A549 (cell line): ENCODE data around the gene SELENOP. TPM values are rescaled to one million over a fixed set of nuclear protein-coding genes. Genes with fewer than 3 reads are reported as not detected.
"Not testable (repeated sequence)": the region's sequence is repeated elsewhere in the genome, so short reads cannot be mapped to it uniquely, and the experiment has no call there.

Experiments
- ATAC-seq, 2 experiments: fragments of 200-7000 bp in 1 of 2; fragments of >200 bp in 1 of 2; cut with Nextera tagmentation in 1 of 2; cut with Tn5 transposase in 1 of 2; 3 replicates each; pipeline versions ENCODE4 v1.8.0 to v1.9.1; 2018 to 2020; ENCODE audit warnings: mild to moderate bottlenecking in 1 of 2, moderate library complexity in 1 of 2
- CTCF ChIA-PET: fragments of 300-600 bp; sonication (Branson Sonifier 250); formaldehyde crosslinking; extraction: SDS; loops from one replicate; lab custom pipeline; 2021; ENCODE audit warnings: antibody characterized with exemption, inconsistent platforms; lab: Yijun Ruan, JAX
- POLR2A ChIA-PET: fragments of 350-600 bp; formaldehyde crosslinking; extraction: SDS; loops from one replicate; lab custom pipeline; 2021; ENCODE audit warnings: antibody characterized with exemption, inconsistent platforms; lab: Yijun Ruan, JAX
- DNase-seq, 2 experiments: peaks; one replicate each; pipeline versions ENCODE4 v3.0.0 to v3.0.0-alpha.2; 2011 to 2016; ENCODE audit warnings: low read depth in 1 of 2, low spot score in 1 of 2
- FAIRE-seq: peaks from 2 replicates; lab custom pipeline; 2011; peaks lifted over from hg19 to GRCh38; lab: Jason Lieb, UNC
- H3K27ac ChIP-seq, 2 experiments: fragments of >200 bp; sonication (Bioruptor Twin); formaldehyde crosslinking; 3 replicates each; pipeline ENCODE4 v1.5.1; 2016 to 2017
- H3K4me1 ChIP-seq: fragments of >200 bp; sonication (Bioruptor Twin); formaldehyde crosslinking; 3 replicates; pipeline ENCODE4 v1.6.1; 2016
- H3K4me2 ChIP-seq: fragments of >200 bp; sonication (Bioruptor Twin); formaldehyde crosslinking; 3 replicates; pipeline ENCODE4 v1.6.1; 2016
- H3K4me3 ChIP-seq: fragments of >200 bp; sonication (Bioruptor Twin); formaldehyde crosslinking; 3 replicates; pipeline ENCODE4 v1.5.1; 2016
- H3K9me3 ChIP-seq: fragments of >200 bp; sonication (Bioruptor Twin); formaldehyde crosslinking; 3 replicates; pipeline ENCODE4 v1.6.1; 2016
- BHLHE40 ChIP-seq: IDR thresholded peaks from 2 replicates; pipeline ENCODE4 v1.6.1; 2012; ENCODE audit warnings: low read depth, low read length, inconsistent platforms
- CBX2 ChIP-seq: fragments of 200-600 bp; sonication (generic); IDR thresholded peaks from 2 replicates; pipeline ENCODE4 v1.6.1; 2016; ENCODE audit warnings: low read depth, mild to moderate bottlenecking, borderline replicate concordance
- EP300 ChIP-seq, 2 experiments: fragments of >200 bp; sonication (Bioruptor Twin); formaldehyde crosslinking; IDR thresholded peaks; 2 replicates in 1 of 2; 3 replicates in 1 of 2; pipeline ENCODE4 v1.6.1; 2016 to 2017
- HOXA7 ChIP-seq: fragments of 250-450 bp; sonication (Bioruptor Pico); IDR thresholded peaks from 2 replicates; pipeline ENCODE4 v1.5.0; 2020; ENCODE audit warnings: mild to moderate bottlenecking, moderate library complexity
- HOXB13 ChIP-seq: fragments of 250-450 bp; sonication (Bioruptor Pico); IDR thresholded peaks from 2 replicates; pipeline ENCODE4 v1.5.0; 2020; ENCODE audit warnings: low read depth, mild to moderate bottlenecking, moderate library complexity
- JUN ChIP-seq, 2 experiments: fragments of >200 bp; sonication (Bioruptor Twin); formaldehyde crosslinking; IDR thresholded peaks; 2 replicates in 1 of 2; 3 replicates in 1 of 2; pipeline ENCODE4 v1.6.1; 2016 to 2017
- MAFK ChIP-seq: fragments of 450-650 bp; IDR thresholded peaks from 2 replicates; pipeline ENCODE4 v1.6.1; 2014; ENCODE audit not compliant: partially characterized antibody
- MAZ ChIP-seq: fragments of 150-350 bp; IDR thresholded peaks from 2 replicates; pipeline ENCODE4 v1.6.1; 2014; ENCODE audit warnings: antibody characterized with exemption, low read depth, low read length, borderline replicate concordance
- MYC ChIP-seq: IDR thresholded peaks from 2 replicates; pipeline ENCODE4 v1.6.1; 2012; ENCODE audit warnings: mild to moderate bottlenecking, inconsistent platforms, low read length, improper control_type of control experiment, borderline replicate concordance
- NPAS2 ChIP-seq: fragments of 250-450 bp; sonication (Bioruptor Pico); IDR thresholded peaks from 2 replicates; pipeline ENCODE4 v1.8.0; 2022; ENCODE audit warnings: mild to moderate bottlenecking, moderate library complexity, borderline replicate concordance
- NR3C1 ChIP-seq: fragments of >200 bp; sonication (Bioruptor Twin); formaldehyde crosslinking; IDR thresholded peaks from 3 replicates; pipeline ENCODE4 v1.6.1; 2017
- POLR2A ChIP-seq: IDR thresholded peaks from 2 replicates; pipeline ENCODE4 v1.6.1; 2012; ENCODE audit warnings: mild to moderate bottlenecking, low read length
- POLR2AphosphoS2 ChIP-seq: conservative IDR thresholded peaks from 2 replicates; pipeline ENCODE4 v1.6.1; 2012; ENCODE audit warnings: low read length, improper control_type of control experiment, inconsistent platforms
- RARB ChIP-seq: fragments of 250-450 bp; sonication (Bioruptor Pico); IDR thresholded peaks from 2 replicates; pipeline ENCODE4 v1.8.0; 2021; ENCODE audit warnings: mild to moderate bottlenecking, moderate library complexity
- RCOR1 ChIP-seq: fragments of 150-350 bp; IDR thresholded peaks from 2 replicates; pipeline ENCODE4 v1.6.1; 2014; ENCODE audit warnings: antibody characterized with exemption, low read length, low read depth
- SMC3 ChIP-seq: fragments of >200 bp; sonication (Bioruptor Twin); formaldehyde crosslinking; IDR thresholded peaks from 3 replicates; pipeline ENCODE4 v1.6.1; 2018; ENCODE audit warnings: inconsistent platforms
- SREBF2 ChIP-seq: fragments of 450-650 bp; IDR thresholded peaks from 2 replicates; pipeline ENCODE4 v1.6.1; 2014; ENCODE audit warnings: mild to moderate bottlenecking, moderate library complexity
- TP53 ChIP-seq: fragments of 250-450 bp; sonication (Bioruptor Pico); IDR thresholded peaks from 2 replicates; pipeline ENCODE4 v1.5.0; 2021; ENCODE audit warnings: mild to moderate bottlenecking, moderate library complexity
- ZC3H11A ChIP-seq: fragments of 450-650 bp; IDR thresholded peaks from 2 replicates; pipeline ENCODE4 v1.6.1; 2014; ENCODE audit warnings: antibody characterized with exemption, mild to moderate bottlenecking
- ZNF302 ChIP-seq: fragments of 250-450 bp; sonication (Bioruptor Pico); IDR thresholded peaks from 2 replicates; pipeline ENCODE4 v1.9.0; 2021; ENCODE audit warnings: inconsistent platforms, mild to moderate bottlenecking, moderate library complexity
- ZSCAN20 ChIP-seq: fragments of 250-450 bp; sonication (Bioruptor Pico); IDR thresholded peaks from 2 replicates; pipeline ENCODE4 v1.8.0; 2022; ENCODE audit warnings: mild to moderate bottlenecking, moderate library complexity
- WGBS: methylation state at CpG from one replicate; pipeline ENCODE4 v1.1.6; 2017; ENCODE audit errors: missing lambda C conversion rate; 5-methylcytosine and 5-hydroxymethylcytosine counted together
- polyA plus RNA-seq, 4 experiments: library from polyadenylated mRNA; depleted of rRNA in 3 of 4; stranded (reverse); fragments of >200 nt; fragmentation: RNase III in 1 of 4; extraction: RNeasy Plus Mini Kit Qiagen cat#74134 plus additional on column Dnase treatment in 1 of 4; gene quantifications; 2 replicates in 3 of 4; 3 replicates in 1 of 4; pipeline ENCODE4 v1.2.3, GENCODE V29; 2011 to 2017
- TF ChIP-seq, protein P1 (sequence below): fragments of >200 bp; sonication (Bioruptor Twin); formaldehyde crosslinking; IDR thresholded peaks from 3 replicates; pipeline ENCODE4 v1.5.1; 2016
- TF ChIP-seq, protein P2 (sequence below): fragments of 250-450 bp; sonication (Bioruptor Pico); IDR thresholded peaks from 2 replicates; pipeline ENCODE4 v1.5.0; 2021; ENCODE audit warnings: mild to moderate bottlenecking, moderate library complexity, borderline replicate concordance
- TF ChIP-seq, protein P3 (sequence below): fragments of 450-650 bp; IDR thresholded peaks from 2 replicates; pipeline ENCODE4 v1.6.1; 2014; ENCODE audit warnings: antibody characterized with exemption
- TF ChIP-seq, protein P4 (sequence below): fragments of >200 bp; sonication (Bioruptor Twin); formaldehyde crosslinking; IDR thresholded peaks from 2 replicates; pipeline ENCODE4 v1.6.1; 2016

SELENOP gene
- polyA plus RNA-seq, 2 of the 4 experiments (the other 2 are of a cell fraction): 0.17 to 0.96 TPM

DNA sequence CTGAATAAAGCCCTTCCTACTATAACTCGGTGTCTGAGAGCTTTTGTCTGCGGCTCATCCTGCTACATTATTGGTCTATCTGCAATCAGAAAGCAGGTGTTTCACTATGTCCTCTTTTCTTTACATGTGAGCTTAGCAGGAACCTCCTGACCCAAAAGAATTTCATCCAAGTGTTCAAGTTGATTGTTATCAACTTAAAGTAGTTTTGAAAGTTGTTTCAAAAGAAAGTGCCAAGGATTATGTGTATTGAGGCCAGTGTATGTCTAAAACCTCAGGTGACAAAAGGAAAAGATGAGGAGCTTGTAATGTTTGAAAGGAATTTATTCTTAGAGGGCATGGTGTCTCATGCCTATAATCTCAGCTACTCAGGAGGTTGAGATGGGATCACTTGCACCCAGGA, 8.1 kb upstream of the SELENOP start (continued):
- TF ChIP-seq, protein P1, sequence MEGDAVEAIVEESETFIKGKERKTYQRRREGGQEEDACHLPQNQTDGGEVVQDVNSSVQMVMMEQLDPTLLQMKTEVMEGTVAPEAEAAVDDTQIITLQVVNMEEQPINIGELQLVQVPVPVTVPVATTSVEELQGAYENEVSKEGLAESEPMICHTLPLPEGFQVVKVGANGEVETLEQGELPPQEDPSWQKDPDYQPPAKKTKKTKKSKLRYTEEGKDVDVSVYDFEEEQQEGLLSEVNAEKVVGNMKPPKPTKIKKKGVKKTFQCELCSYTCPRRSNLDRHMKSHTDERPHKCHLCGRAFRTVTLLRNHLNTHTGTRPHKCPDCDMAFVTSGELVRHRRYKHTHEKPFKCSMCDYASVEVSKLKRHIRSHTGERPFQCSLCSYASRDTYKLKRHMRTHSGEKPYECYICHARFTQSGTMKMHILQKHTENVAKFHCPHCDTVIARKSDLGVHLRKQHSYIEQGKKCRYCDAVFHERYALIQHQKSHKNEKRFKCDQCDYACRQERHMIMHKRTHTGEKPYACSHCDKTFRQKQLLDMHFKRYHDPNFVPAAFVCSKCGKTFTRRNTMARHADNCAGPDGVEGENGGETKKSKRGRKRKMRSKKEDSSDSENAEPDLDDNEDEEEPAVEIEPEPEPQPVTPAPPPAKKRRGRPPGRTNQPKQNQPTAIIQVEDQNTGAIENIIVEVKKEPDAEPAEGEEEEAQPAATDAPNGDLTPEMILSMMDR: no peak
- TF ChIP-seq NR3C1 (no peak), NPAS2 (CRISPR knock-in tag) (no peak), ZC3H11A (no peak), POLR2A (no peak)
- TF ChIP-seq, protein P2, sequence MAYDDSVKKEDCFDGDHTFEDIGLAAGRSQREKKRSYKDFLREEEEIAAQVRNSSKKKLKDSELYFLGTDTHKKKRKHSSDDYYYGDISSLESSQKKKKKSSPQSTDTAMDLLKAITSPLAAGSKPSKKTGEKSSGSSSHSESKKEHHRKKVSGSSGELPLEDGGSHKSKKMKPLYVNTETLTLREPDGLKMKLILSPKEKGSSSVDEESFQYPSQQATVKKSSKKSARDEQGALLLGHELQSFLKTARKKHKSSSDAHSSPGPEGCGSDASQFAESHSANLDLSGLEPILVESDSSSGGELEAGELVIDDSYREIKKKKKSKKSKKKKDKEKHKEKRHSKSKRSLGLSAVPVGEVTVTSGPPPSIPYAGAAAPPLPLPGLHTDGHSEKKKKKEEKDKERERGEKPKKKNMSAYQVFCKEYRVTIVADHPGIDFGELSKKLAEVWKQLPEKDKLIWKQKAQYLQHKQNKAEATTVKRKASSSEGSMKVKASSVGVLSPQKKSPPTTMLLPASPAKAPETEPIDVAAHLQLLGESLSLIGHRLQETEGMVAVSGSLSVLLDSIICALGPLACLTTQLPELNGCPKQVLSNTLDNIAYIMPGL (CRISPR knock-in tag): no peak
- TF ChIP-seq, protein P3, sequence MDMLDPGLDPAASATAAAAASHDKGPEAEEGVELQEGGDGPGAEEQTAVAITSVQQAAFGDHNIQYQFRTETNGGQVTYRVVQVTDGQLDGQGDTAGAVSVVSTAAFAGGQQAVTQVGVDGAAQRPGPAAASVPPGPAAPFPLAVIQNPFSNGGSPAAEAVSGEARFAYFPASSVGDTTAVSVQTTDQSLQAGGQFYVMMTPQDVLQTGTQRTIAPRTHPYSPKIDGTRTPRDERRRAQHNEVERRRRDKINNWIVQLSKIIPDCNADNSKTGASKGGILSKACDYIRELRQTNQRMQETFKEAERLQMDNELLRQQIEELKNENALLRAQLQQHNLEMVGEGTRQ: no peak

DNA sequence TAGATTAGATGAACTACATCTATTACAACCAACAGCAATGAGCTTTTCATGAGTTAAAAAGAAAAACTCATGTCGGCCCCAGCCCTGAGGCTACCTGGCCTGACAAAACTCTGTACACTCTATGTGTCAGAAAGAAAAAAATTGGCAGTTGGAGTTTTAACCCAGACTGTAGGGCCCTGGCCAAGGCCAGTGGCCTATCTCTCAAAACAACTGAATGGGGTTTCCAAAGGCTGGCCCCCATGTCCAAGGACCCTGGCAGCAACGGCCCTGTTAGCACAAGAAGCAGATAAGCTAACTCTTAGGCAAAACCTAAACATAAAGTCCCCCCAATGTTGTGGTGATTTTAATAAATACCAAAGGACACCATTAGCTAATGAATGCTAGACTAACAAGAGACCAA, 4.9 kb upstream of the SELENOP start:
- FAIRE-seq, H3K4me1 ChIP-seq, H3K9me3 ChIP-seq, H3K4me3 ChIP-seq, ATAC-seq, H3K27ac ChIP-seq, H3K4me2 ChIP-seq, DNase-seq, POLR2A ChIA-PET: not testable (repeated sequence)
- 45% methylated on average over 2 of the region's 2 CpGs for WGBS
- CTCF ChIA-PET: interaction anchor here (1.6 kb wide), 1 partner anchor 49 kb away, joined by 3 read pairs; no protein-coding TSS in a partner anchor

DNA sequence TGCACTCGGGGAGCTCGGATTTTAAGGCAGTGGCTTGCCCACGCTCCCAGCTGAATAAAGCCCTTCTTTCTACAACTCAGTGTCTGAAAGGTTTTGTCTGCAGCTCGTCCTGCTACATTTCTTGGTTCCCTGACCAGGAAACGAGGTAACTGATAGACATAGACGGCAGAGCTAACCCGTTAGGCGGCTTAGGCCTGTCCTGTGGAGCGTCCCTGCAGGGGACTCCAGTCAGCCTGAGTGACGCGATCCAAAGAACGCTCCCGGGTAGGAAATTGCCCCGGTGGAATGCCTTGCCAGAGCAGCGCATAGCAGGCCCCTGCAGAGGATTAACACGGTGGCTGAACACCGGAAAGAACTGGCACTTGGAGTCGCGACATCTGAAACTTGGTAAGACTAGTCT, 1.8 kb upstream of the SELENOP start:
- TF ChIP-seq MAZ: no peak
- TF ChIP-seq SMC3: no peak
- no peak for TF ChIP-seq MYC
- TF ChIP-seq CBX2: no peak
- no peak for TF ChIP-seq HOXA7 (CRISPR knock-in tag)
- TF ChIP-seq RARB (CRISPR knock-in tag): no peak
- TF ChIP-seq HOXB13 (CRISPR knock-in tag): no peak
- no peak for TF ChIP-seq POLR2AphosphoS2
- no peak for TF ChIP-seq RCOR1
- TF ChIP-seq, protein P3: no peak
- no peak for TF ChIP-seq EP300 (IDR thresholded peaks at IDR 0.05)
- no peak for TF ChIP-seq SREBF2
- no peak for TF ChIP-seq BHLHE40
- TF ChIP-seq, protein P4, sequence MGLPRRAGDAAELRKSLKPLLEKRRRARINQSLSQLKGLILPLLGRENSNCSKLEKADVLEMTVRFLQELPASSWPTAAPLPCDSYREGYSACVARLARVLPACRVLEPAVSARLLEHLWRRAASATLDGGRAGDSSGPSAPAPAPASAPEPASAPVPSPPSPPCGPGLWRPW: no peak
- no peak for TF ChIP-seq JUN (IDR thresholded peaks at IDR 0.05)
- TF ChIP-seq ZNF302 (CRISPR knock-in tag): no peak
- no peak for TF ChIP-seq MAFK
- TF ChIP-seq ZSCAN20 (CRISPR knock-in tag): no peak
- TF ChIP-seq TP53 (CRISPR knock-in tag): no peak
- POLR2A ChIA-PET: no interaction called here
- 87% methylated on average over 19 of the region's 19 CpGs for WGBS
- ATAC-seq (no peak), DNase-seq (no peak), FAIRE-seq (no peak)
- H3K4me2 ChIP-seq: no peak overlapping the region
- H3K4me3 ChIP-seq: no peak overlapping the region
- H3K27ac ChIP-seq: no peak overlapping the region
- no peaks in the 10 kb centered on the region for H3K9me3 ChIP-seq
- no peaks in the 10 kb centered on the region for H3K4me1 ChIP-seq
- CTCF ChIA-PET: no interaction called here
